NB4 (cell line): ENCODE data around the gene NPAS1.

Source experiments
- TF ChIP-seq, protein P1 (sequence below): IDR thresholded peaks from one replicate; pipeline ENCODE4 v1.5.1; 2012; ENCODE audit warnings: low read depth, low read length
- TF ChIP-seq, protein P2 (sequence below): IDR thresholded peaks from 2 replicates; pipeline ENCODE4 v1.6.1; 2011; ENCODE audit warnings: low read depth, low read length

DNA sequence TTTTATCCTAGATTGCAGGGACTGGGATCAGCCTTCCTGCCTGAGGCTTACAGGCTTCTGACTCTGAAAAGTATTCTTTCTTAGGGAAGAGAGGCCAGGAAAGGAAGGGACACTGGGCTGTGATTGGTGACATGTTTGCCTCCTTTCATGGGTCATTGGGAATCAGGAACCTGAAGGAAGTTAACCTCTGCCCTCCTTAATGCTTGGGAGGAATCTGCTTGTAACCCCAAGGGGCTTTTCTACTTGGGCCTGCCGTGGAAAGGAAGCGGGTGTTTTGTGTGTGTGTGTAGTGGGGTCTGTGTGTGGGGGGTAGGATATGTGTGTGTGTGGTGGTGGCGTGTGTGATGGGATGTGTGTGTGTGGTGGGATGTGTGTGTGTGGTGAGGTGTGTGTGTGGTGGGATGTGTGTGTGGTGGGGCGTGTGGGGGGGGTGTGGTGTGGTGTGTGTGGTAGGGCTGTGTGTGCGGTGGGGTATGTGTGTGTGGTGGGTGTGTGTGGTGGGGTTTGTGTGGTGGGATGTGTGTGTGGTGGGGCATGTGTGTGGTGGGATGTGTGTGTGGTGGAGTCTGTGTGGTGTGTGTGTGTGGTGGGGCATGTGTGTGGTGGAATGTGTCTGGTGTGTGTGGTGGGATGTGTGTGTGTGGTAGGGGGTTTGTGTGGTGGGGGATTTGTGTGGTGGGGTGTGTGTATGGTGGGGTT lies 41.3 kb upstream of the NPAS1 start:
- TF ChIP-seq, protein P1, sequence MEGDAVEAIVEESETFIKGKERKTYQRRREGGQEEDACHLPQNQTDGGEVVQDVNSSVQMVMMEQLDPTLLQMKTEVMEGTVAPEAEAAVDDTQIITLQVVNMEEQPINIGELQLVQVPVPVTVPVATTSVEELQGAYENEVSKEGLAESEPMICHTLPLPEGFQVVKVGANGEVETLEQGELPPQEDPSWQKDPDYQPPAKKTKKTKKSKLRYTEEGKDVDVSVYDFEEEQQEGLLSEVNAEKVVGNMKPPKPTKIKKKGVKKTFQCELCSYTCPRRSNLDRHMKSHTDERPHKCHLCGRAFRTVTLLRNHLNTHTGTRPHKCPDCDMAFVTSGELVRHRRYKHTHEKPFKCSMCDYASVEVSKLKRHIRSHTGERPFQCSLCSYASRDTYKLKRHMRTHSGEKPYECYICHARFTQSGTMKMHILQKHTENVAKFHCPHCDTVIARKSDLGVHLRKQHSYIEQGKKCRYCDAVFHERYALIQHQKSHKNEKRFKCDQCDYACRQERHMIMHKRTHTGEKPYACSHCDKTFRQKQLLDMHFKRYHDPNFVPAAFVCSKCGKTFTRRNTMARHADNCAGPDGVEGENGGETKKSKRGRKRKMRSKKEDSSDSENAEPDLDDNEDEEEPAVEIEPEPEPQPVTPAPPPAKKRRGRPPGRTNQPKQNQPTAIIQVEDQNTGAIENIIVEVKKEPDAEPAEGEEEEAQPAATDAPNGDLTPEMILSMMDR: no peak
- TF ChIP-seq, protein P2, sequence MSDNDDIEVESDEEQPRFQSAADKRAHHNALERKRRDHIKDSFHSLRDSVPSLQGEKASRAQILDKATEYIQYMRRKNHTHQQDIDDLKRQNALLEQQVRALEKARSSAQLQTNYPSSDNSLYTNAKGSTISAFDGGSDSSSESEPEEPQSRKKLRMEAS: no peak
